Lower leg skin (tissue), 4 donors: ENCODE measurements around the gene SDCCAG8. TPM values are rescaled to one million over a fixed set of nuclear protein-coding genes. Genes with fewer than 3 reads are reported as not detected.

Experiments
- DNase-seq, 2 donors: peaks; one replicate each; pipeline ENCODE4 v3.0.0-alpha.2; 2019; ENCODE audit warnings: low spot score in 2 of 2
- H3K4me3 ChIP-seq: fragments of 200-600 bp; sonication (generic); 2 replicates; pipeline ENCODE4 v1.5.1; 2017; ENCODE audit warnings: mild to moderate bottlenecking, low read depth; ENCODE audit not compliant: poor library complexity, severe bottlenecking
- POLR2A ChIP-seq, 2 donors: fragments of 450-650 bp; IDR thresholded peaks; one replicate each; pipeline ENCODE4 v1.6.1; 2016 to 2017; ENCODE audit warnings: antibody characterized with exemption in 2 of 2, mild to moderate bottlenecking in 1 of 2, moderate library complexity in 1 of 2
- WGBS, 2 donors: methylation state at CpG; one replicate each; pipeline ENCODE4 v1.1.5; 2018; 5-methylcytosine and 5-hydroxymethylcytosine counted together
- intact Hi-C: fragments of 100-400 bp; cut with DNase I; formaldehyde crosslinking; loops from one replicate; pipeline ENCODE4 v1.15.0; 2023; ENCODE audit warnings: low total_unique reads
- total RNA-seq, 4 donors: library from RNA; depleted of rRNA; stranded (reverse); fragments of >200 nt; gene quantifications; one replicate each; pipeline ENCODE4 v1.1.0, GENCODE V29; 2016
- TF ChIP-seq, protein P1 (sequence below), 3 donors: fragments of 450-650 bp; IDR thresholded peaks; one replicate each; pipeline ENCODE4 v1.5.1; 2016; ENCODE audit warnings: antibody characterized with exemption in 3 of 3, mild to moderate bottlenecking in 3 of 3, moderate library complexity in 2 of 3

The SDCCAG8 gene
- total RNA-seq, 4 donors from 2014 or later, result 20.0 to 53.6 (median 48.9) TPM

DNA sequence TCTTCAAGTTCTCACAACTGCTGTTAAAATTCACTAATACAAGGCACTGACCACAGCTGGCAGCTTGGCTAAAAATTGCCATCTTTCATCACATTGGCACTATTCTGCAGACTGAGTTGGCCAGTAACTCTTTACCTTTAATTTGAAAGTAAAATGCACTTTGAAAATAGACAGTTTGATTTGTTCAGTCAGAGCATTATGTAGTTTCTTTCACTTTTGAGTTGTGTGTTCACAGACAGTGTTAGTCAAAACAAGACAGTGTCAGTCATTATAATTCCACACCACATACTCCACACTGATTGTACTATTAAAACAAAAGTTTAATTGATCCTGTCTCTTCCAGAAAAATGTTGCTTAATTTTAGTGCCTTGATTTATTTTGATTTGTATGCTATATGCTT lies 160.7 kb downstream of the SDCCAG8 start:
- TF ChIP-seq, protein P1, sequence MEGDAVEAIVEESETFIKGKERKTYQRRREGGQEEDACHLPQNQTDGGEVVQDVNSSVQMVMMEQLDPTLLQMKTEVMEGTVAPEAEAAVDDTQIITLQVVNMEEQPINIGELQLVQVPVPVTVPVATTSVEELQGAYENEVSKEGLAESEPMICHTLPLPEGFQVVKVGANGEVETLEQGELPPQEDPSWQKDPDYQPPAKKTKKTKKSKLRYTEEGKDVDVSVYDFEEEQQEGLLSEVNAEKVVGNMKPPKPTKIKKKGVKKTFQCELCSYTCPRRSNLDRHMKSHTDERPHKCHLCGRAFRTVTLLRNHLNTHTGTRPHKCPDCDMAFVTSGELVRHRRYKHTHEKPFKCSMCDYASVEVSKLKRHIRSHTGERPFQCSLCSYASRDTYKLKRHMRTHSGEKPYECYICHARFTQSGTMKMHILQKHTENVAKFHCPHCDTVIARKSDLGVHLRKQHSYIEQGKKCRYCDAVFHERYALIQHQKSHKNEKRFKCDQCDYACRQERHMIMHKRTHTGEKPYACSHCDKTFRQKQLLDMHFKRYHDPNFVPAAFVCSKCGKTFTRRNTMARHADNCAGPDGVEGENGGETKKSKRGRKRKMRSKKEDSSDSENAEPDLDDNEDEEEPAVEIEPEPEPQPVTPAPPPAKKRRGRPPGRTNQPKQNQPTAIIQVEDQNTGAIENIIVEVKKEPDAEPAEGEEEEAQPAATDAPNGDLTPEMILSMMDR (IDR thresholded peaks at IDR 0.05), result no peak
- TF ChIP-seq POLR2A (IDR thresholded peaks at IDR 0.05), result no peak
- no peak overlapping the region for H3K4me3 ChIP-seq
- DNase-seq, result no peak
- intact Hi-C loops, result no loop called here

GRCh38 chr1:243420016-243420945 lies 164.4 kb downstream of the SDCCAG8 start:
- 80 to 82% methylated on average over 7 of the region's 7 CpGs for WGBS, 2 donors
- DNase-seq, result no peak
- TF ChIP-seq, protein P1 (IDR thresholded peaks at IDR 0.05), result no peak
- TF ChIP-seq POLR2A (IDR thresholded peaks at IDR 0.05), result no peak
- intact Hi-C loops, result no loop called here
- no peak overlapping the region for H3K4me3 ChIP-seq

DNA sequence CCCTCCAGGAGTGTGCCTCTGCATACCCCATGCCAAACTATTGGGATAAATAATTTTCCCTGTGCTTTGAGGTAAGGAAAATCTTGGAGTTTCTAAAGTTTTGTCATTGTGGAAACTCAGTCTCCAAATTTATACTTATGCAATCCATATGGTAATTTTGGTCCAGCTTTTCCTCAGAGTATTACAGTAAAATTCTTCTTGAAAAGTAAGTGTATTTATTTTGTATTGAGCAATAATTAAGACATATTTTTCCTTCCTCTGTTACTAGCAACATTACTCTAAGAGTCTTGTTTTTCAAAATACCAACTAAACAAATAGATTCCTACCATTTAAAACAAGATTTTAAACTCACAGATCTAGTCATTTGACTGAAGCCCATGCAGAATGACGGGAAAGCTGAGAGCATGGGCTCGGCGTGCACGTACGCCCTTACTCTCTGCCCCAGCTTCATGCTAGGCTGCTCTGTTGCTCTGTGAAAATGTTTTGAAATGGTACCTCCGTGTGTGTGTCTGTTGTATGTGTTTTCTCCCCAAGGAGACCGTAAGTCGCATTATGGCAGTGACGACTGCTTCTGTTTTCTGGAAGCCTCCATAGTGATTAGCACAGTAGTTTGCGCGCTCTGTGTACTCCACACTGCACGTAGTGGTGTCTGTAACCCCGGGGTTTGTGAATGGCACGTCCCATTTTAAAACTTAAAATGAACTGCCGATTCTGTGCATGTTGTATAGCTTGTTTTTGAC lies 165.3 kb downstream of the SDCCAG8 start:
- intact Hi-C loops, result no loop called here
- TF ChIP-seq, protein P1 (IDR thresholded peaks at IDR 0.05), result no peak
- TF ChIP-seq POLR2A (IDR thresholded peaks at IDR 0.05), result no peak
- 59 to 63% methylated on average over 15 of the region's 15 CpGs for WGBS, 2 donors
- DNase-seq, result no peak
- H3K4me3 ChIP-seq, result no peak overlapping the region

GRCh38 chr1:243421784-243422183 lies 165.9 kb downstream of the SDCCAG8 start:
- intact Hi-C loops, result no loop called here
- no peak overlapping the region for H3K4me3 ChIP-seq
- 6 to 17% methylated on average over 6 of the region's 6 CpGs for WGBS, 2 donors

DNA sequence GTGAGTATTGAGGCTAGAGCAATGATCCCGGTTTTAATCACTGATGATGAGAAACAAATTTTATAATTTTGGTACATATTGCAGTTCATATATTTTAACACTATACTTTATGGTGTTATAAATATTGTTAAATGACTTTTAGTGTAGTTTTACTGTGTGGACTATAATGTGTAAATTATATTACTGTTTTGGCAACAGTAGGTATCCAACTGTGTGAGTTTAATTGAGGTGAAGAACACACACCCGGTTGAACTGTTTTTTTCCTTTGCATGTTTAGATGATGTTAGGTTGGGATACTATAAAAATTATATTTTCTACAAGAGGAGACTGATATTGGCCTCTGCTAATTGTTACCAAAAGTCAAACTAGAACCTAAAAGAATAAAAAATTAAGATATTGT lies 166.5 kb downstream of the SDCCAG8 start:
- TF ChIP-seq, protein P1 (IDR thresholded peaks at IDR 0.05), result no peak
- no peak for TF ChIP-seq POLR2A (IDR thresholded peaks at IDR 0.05)
- intact Hi-C loops, result no loop called here
- DNase-seq, result no peak
- WGBS, 2 donors, result 68 to 70% methylated on average over 2 of the region's 2 CpGs
- no peak overlapping the region for H3K4me3 ChIP-seq

More at GRCh38 chr1:243421784-243422183, 165.9 kb downstream of the SDCCAG8 start:
- DNase-seq, result no peak
- no peak for TF ChIP-seq POLR2A (IDR thresholded peaks at IDR 0.05)
- TF ChIP-seq, protein P1 (IDR thresholded peaks at IDR 0.05), result no peak
